ENCODE data around the gene PDE1C.

Gene PDE1C

DNA sequence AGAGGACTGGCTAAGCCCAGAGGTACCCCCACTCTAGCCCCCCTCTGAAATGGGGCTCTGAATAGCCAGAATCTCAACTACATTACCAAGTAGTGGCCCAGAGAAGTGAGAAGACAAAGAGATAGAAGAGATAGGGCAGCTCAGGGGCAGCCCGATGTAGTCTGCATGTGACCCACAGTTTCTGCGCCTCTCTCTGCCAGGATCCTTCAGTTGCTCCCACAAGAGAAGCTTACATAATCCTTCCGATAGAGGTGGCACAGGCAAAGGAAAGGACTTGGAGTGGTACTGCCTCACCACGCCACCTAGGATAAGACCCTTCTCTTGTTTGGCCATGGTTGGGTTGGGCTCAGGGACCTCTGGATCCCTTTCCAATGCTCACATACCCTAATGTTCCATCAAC, 5.4 kb upstream of the PDE1C start:
- DNase-seq = peak in 11 of 58 donors; percentile 32 to 73 (median 46)

DNA sequence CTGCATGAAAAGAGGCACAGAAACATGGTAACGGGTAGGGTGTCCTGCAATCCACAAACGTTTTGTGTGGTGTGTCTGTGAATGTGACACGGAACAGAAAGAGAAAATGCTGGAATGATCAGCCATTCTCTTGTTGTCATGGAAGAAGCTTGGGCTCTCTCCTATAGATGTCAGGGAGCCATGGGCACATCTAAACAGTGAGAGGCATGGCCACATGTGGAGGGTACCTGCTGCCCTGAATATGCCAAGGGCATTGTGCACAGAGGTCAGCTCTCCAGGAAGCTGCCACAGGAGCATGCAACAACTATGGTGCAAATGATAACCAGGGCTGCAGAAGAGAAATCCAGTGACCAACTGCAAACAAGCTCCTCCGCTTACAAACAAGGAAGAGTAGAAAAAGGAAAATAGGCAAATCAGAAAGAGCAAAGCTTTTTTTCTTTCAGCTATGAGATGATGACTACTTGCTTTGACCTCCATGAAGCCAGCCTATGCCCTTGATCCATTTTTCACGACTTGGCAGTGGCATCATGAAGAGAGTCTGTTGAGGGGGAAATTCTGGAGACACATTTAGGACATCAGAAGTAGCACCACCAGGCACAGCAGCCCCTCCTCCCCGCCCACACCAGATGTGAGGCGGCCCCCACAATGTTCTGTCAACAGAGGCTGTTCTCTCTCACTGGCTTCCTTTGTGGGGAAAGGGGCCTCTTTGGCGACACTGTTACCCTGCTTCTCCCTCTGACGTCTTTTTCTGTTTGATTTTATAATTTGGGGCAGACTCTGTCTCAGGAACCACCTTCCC, 4.8 kb upstream of the PDE1C start:
- DNase-seq = peak in 40 of 58 donors; percentile 16 to 83 (median 55)

DNA sequence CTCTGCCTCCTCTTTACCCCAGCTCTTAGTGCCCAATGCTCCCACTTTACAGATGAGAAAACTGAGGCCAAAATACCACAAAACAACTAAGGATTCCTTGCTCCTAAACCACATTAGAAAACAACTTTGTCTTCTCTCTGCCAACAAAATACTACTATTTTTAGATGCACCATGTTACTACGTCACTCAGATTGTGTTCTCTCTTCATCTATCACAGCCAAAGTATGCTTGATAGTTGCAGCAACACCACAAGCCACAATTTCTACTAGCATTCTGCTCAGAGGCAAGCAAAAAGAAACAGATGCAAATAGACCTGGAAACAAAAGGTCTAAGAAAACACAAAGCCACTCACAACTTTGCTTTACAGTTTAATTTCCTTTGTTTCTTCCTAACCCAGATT, 3.3 kb upstream of the PDE1C start:
- no peak for DNase-seq

DNA sequence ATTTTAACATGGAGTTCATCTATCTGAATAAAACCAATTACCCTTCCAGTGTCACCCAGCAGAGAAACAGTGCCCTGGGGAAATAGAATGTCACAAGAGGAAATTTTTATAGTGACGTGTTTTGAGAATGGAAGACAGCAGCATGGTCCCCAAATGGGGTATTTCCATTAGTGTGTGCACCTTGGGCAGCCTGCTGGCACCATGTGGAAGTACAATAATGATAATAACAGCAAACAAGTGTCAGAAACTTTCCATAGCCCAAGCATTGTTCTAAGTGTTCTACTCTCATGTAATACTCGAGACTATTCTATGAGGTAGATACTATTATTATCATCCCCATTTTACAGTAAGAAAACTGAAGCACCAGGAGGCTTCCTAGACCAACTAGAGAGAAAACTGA, 2.2 kb upstream of the PDE1C start:
- DNase-seq = no peak

DNA sequence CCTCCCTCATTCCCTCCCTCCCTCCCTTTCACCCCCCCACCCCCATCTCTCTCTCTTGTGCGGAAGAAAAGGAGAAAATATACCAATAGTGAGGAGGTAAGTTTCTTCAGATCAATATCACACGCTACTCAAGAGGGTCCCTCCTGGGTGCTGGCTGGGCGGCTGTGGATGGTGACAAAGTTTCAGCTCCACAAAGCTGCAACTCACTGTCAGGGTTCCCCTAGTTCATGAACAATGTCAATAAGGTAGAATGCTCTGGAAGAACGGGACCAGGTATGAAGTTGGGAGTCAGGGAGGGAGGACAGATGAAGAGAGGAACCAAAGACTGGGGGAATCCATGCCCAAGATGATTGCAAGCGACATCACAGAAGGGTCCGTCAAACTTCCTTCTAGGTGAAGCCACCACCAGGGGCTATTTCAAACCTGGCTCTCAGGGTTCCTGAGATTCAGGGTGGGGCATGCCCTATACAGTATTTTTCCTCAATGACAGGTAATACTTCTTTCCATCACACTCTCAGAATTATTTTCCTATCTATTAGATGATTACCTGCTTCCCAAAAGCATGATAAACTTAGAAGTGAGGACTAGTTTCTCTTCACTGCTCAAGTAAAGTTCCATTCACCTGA, 1.4 kb upstream of the PDE1C start:
- DNase-seq = no peak

DNA sequence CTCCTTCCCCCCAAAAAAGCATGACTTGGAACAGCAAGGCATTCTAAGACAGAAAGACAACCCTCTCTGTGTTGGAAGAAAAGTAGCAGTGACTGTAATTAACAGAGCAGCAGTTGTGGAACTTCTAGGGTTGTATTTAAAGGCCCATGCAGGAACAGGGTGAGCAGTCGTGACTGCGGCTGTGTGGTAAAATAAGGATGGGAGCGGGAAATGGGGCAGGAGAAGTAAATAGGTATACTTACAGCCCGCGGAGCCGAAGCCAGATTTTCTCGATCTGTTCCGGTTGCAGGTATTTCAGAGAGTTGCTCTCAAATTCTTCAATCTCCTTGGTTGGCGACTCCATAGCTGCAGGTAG, 179 bp downstream of the PDE1C start:
- peak in 1 of 58 donors; percentile 28 for DNase-seq

DNA sequence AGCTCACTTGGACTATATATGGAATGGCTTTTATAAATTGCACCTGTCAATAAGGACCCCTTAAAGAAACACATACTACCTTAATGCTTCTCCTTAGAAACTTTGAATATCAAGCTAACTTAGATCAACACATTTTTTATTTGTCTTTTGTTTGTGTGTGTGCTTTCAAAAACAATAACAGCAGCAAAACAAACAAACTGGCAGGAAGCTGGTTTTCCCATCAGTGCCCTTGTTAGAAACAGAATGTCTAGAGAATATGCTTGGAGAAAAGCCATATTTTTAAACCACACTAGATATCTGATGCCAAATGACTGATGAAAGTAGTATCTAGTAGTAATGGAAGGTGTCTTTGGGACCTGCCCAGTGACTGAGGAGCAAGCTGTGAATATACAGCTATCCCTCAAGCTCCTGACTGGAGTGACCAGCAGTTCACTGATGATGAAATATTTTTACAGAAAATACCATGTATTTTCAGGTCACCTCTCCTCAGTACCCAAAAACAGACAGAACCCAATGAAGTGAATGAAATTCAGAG, 1.0 kb downstream of the PDE1C start:
- DNase-seq = no peak

DNA sequence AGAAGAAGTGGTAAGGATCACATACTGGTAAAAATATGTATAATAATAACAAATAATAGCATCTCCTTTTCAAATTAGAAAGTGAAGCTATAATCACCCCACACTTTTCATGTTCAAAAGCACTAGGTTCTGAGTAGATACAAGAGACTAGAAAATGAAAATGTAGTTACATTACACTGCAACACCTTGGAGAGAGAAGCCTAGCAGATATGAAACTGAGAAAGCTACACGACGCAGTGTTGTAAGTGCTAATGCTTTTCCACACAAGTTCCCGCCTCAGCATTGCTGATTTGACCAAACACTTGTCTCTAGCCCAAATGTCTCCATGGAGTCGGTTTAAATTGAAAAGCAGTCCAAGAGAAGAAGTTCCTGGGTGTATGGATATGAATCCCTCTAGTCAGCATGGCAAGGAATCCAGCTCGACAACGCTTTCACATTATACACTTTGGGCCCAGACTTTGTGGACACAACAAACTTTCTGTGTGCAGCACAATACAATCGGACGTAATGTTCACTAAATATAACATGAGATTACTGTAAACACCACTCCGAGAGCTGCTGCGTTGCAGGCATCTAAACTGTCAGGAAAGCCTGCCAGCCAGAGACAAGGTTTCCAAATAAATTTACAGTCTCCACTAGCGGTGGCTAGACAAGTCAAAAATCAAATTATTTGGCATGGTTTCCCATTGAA, 1.7 kb downstream of the PDE1C start:
- DNase-seq = peak in 3 of 58 donors; percentile 17 to 38 (median 37)

DNA sequence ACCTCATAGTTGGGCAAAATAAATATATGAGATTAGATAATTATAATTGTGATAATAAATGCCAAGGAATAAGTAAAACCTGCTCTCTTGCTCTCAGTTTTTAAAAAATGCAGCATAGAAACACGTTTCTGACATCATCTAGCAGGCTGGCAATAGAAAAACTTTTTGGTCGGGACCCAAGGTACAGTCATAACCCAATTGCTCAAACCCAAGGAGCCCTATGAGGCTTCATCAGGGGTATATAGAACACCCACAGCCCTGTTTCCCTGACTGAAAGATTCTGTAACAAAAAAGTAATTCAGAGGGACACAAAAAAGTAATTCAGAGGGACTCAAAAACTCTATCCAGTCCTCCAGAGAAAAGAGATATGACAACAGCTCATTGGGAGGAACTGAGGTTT, 3.8 kb downstream of the PDE1C start:
- DNase-seq = no peak

DNA sequence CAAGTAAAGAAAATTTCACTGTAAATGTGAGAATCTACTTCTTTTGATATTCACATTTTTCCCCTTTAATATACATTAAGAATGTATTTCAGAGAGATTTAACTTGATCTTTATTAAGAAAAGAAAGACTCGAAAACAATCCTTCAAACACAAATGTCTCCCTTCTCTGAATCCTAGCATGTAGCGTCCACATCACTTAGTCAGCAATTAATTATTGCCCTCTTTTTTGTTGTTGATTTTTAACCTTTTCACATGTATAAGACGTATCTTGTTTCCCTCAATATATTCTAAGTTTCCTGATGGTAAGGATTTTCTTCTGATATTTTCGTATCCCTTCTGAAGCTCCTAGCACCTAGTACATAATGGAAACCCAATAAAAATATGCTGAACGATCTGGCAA, 6.6 kb downstream of the PDE1C start:
- DNase-seq = no peak

DNA sequence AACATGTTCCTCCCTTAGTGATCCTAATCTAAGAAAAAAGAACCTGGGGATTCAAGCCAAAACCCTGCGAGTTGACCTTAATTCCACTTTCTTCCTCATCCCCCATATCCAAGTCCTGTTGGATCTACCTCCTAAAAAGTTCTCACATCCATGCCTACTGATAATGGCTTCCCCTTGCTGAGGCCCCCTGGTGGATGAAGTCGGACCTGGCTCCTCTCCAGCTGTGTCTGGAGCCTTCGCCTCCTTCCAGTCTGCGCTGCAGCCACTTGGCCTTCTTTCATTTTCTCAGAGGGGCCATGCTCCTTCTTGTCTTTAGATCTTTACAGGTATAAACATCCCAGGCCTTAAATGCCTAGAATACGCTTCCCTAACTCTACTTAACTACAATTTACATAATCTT, 8.1 kb downstream of the PDE1C start:
- peak in 16 of 58 donors; percentile 13 to 50 (median 29) for DNase-seq

DNA sequence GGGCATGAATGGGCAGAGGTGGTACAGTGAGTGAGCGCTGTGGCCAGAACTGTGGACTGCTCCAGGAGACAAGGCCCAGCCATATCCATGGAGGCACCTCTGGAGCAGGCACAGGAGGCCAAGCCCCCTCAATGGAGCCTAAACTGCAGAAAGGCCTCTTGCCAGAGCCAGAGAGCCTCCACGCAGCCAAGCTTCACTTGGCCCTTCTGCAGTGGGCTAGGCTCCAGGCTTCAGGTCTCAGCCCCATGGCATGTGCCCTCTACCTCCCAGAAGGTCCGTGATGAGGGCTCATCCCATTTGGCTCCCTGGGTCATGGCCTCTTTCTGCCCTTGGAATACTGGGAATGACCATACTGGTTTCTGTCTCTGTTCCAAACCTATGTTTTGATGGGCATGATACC, 8.9 kb downstream of the PDE1C start:
- DNase-seq = no peak

DNA sequence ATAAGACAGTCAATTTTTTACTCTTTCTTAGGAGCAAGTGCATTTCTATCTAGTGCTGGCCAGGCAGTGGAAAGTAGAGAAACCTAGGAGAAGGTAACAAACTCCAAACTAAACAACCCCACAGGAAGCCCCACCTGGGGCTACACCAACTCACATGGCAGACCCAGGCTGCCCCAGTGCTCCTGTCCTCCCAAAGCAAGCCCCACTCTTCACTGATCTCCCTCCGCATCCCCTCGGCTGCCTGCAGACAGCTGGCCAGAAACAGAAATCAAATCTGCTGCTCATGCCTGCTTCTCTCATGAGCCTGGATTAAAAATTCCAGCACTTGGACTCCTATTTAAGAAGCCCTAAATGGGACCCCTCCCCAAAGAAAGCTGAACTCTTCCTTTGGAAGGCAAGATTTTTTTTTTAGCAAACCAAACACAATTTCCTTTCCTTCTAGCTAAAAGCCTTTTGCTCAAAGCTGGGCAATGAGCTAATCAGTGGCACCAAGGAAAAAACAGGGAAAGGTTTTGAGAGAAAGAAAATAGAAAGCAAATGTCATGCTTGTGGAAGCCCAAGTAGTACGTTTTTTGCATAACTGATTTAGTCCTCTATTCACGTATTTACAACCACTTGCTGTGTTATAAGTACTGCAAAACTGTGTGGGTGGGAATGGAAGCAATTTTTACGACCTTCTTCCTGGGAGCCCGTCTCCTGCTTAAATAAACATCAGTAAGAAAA, 10.8 kb downstream of the PDE1C start:
- no peak for DNase-seq

DNA sequence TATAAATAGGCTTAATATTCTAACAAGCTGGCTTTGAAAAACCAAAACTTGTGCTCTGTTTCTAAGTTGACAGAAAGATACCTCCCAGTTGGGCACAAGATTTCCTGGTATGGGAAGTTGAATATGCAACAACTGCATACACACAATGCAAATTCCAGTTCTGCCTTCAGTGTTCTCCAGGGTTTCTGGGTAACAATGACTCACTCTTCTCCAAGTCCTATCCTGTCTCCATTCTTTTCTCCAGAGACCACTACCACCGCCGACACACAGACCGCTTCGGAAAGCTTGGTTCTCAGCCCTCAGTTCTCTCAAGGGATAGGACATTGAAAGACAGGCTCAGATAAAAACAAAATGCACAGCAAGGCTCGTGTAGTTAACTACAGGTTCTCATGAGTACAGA, 12.2 kb downstream of the PDE1C start:
- DNase-seq = no peak

DNA sequence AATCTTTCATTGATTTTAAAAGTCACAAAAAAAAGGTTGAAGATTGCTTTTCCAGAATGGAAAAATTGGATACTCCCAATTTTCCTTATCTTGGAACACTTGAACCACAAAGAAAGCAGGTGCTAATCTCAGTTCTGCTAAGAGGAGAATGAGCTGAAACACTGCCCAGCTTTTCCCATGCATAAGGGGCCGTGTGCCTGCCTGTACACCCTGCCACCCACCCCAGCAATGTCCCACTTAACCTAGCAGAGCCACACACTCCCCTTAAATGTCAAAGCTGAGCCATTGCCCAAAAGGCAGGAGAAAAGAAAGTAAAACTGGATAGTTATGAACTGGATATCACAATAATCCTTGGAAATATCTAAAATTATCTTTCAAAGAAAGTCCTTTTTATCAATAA, 13.4 kb downstream of the PDE1C start:
- DNase-seq = no peak

DNA sequence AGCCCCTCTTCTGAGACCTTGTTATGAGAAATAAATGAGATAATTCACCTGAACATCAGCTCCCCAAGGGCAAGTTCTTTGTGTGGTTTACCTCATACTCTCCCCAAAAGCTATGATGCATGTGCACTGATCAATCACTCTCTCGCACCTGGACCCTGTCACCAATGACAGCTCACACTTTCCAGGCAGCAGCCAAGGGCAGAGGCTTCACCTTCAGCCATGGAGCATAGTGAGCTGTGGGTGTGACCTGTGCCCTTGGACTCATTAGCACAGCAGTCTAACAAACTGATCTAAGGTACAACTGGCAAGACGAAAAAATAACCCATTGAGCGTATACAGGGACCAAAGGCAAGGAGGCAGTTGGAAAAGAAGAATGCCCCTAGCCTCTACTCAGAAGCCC, 17.0 kb downstream of the PDE1C start:
- DNase-seq = no peak

DNA sequence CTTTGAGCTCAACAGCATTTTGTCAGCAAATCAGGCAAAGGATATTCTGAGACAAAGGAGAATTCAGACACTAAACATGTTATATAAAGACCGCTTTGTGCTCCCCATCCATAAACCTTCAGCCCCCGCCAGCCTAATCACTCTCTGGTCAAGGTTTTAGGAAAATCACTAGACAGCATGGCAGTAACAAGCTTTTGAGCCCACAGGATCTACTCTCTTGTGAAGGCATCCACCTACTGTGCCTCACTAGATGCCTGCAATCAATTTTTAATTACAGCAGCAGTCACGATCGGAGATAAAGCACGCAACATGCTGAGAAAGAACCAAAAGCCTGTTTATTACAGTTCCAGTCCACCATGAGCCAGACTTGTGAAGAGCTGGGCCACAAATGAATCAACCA, 19.1 kb downstream of the PDE1C start:
- DNase-seq = peak in 8 of 58 donors; percentile 22 to 53 (median 36)

DNA sequence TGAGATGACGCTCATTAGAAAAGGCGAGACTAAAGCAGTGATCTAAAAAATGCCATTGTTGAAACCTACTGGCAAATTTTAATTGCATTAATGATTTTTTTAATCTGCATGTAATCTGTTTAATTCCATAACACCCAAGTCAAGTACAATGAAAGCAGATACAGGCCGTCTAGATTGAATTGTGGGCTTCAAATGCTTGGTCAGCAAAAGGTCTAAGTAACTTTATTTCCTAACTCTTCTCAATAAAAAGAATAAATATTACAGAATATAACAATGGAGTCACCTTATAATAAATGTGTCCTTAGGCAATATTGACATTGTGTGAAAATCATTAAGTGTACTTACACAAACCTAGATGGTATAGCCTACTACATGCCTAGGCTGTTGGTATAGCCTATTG, 20.6 kb downstream of the PDE1C start:
- DNase-seq = no peak

DNA sequence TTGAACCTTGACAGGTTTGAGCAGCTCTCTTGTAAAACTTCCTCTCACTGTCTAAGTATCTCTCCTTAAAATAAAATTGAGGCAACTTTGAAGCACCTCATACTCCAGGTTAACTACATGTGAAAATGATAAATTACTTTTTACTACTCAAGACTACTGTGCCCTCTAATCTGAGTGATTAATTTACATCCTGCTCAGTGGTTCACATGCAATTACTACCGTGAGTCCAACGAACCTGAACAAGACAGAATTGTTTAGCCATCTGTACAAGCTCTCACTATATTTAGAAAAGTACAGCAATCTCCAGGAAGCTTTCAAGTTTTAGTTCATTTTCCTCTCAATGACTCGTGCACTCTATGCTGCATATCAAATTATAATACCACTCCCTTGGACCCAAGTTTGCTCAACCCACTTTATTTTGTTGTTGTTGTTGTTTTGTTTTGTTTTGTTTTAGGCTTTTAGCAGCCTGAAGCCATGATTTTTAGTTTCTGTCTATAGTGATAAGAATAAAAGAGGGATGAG, 21.2 kb downstream of the PDE1C start:
- DNase-seq = no peak

DNA sequence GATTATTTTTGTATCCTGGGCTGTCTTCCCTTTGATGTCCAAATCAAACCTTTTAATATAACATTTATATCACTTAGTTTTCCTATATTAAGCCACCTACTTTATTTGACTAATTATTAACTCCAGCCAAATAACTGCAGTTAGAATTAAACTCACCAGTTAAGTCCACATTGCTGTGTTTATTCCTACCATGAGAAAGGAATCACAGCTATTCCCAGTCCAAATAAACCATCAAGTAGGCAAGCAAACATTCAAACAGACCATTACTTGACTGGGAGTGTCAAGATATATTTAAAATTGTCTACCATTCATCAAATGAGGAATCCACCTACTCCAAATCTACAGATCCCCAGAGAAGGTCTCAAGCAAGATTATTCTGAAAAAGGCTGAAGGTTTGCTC, 22.4 kb downstream of the PDE1C start:
- DNase-seq = no peak

DNA sequence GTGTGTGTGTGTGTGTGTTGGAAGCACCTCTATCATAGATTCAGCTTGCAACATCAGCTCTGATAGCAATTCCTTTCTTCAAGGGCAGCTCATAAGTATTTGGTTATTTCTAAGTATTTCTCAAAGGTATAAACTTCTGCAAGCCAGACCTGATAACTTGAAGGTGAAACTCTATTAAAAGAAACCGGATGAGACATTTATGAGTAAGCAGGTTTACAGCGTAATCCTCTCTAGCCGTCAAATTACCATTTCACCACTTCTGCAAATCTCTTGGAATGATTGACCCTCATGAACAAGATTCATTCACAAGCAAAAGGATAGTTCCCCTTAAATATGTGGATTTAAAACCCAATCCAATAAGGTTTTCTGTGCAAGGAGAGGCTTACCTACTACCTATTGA, 23.1 kb downstream of the PDE1C start:
- DNase-seq = no peak
